Brain microvascular endothelial cell (primary cell): ENCODE results near the gene AFG1L.

Source experiments
- DNase-seq: peaks from one replicate; pipeline ENCODE4 v3.0.0-alpha.2; 2020
- H3K27ac ChIP-seq: fragments of 250-450 bp; sonication (Bioruptor Pico); 2 replicates; pipeline ENCODE4 v1.5.1; 2020; ENCODE audit warnings: mild to moderate bottlenecking, moderate library complexity
- H3K27me3 ChIP-seq: fragments of 250-450 bp; sonication (Bioruptor Pico); replicated peaks from 2 replicates; pipeline ENCODE4 v1.5.1; 2020; ENCODE audit warnings: mild to moderate bottlenecking
- H3K36me3 ChIP-seq: fragments of 250-450 bp; sonication (Bioruptor Pico); replicated peaks from 2 replicates; pipeline ENCODE4 v1.5.1; 2020; ENCODE audit warnings: mild to moderate bottlenecking
- H3K4me3 ChIP-seq: 2 replicates; pipeline ENCODE4 v1.5.1; 2011; ENCODE audit warnings: low read depth, mild to moderate bottlenecking, control low read depth, low read length, moderate library complexity
- in situ Hi-C: cut with HindIII; loops from 2 replicates; pipeline ENCODE4 v1.10.0; 2017; ENCODE audit warnings: low sequenced_read_pairs, low pct_ligation_motif_present
- TF ChIP-seq, protein P1 (sequence below): IDR thresholded peaks from 2 replicates; pipeline ENCODE4 v1.5.1; 2011; ENCODE audit warnings: low read depth, mild to moderate bottlenecking, moderate library complexity, low read length, control low read depth, inconsistent platforms; ENCODE audit errors: missing control alignments

The AFG1L gene

GRCh38 chr6:108507316-108507715 lies 212.5 kb downstream of the AFG1L start:
- TF ChIP-seq, protein P1, sequence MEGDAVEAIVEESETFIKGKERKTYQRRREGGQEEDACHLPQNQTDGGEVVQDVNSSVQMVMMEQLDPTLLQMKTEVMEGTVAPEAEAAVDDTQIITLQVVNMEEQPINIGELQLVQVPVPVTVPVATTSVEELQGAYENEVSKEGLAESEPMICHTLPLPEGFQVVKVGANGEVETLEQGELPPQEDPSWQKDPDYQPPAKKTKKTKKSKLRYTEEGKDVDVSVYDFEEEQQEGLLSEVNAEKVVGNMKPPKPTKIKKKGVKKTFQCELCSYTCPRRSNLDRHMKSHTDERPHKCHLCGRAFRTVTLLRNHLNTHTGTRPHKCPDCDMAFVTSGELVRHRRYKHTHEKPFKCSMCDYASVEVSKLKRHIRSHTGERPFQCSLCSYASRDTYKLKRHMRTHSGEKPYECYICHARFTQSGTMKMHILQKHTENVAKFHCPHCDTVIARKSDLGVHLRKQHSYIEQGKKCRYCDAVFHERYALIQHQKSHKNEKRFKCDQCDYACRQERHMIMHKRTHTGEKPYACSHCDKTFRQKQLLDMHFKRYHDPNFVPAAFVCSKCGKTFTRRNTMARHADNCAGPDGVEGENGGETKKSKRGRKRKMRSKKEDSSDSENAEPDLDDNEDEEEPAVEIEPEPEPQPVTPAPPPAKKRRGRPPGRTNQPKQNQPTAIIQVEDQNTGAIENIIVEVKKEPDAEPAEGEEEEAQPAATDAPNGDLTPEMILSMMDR = no peak
- DNase-seq = no peak
- no peak overlapping the region for H3K27ac ChIP-seq
- H3K36me3 ChIP-seq = no peaks in the 10 kb centered on the region
- in situ Hi-C loops = no loop called here
- H3K27me3 ChIP-seq = no peaks in the 10 kb centered on the region
- H3K4me3 ChIP-seq = no peak overlapping the region

DNA sequence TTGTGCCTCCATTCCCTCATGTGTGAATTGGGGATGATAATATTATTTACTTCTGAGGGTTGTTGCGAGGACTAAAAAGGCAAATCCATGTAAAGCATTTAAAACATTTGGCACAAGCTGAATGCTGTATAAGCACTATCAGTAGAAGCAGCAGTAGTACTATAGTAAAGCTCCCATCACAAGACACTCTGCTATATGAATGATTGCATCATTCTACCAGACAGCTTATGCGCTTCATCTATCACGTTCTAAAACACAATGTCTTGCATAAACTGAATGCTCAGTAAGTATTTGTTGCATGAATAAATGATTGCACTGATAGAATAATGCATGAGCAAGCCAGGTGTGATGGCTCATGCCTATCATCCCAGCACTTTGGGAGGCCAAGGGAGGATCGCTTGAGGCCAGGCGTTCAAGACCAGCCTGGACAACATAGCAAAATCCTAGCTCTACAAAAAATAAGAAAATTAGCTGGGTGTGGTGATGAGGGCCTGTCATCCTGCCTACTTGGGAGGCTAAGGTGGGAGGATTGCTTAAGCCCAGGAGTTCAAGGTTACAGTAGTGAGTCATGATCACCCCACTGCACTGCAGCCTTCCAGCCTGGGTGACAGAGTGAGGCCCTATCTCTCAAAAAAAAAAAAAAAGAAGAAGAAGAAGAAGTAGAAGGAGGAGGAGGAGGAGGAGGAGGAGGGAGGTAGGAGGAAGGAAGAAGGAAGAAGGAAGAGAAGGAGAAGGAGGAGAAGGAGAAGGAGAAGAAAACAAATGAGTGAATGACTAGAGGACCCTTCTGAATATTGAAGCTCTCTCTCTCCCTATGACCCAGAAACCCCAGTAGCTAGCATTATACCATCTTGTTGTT lies 215.8 kb downstream of the AFG1L start:
- TF ChIP-seq, protein P1 = no peak
- H3K4me3 ChIP-seq = no peak overlapping the region
- H3K36me3 ChIP-seq = no peaks in the 10 kb centered on the region
- in situ Hi-C loops = no loop called here
- no peak for DNase-seq
- no peaks in the 10 kb centered on the region for H3K27me3 ChIP-seq
- H3K27ac ChIP-seq = no peak overlapping the region

- peak; percentile 35 for DNase-seq
- in situ Hi-C loops = no loop called here
These were observed 224.1 kb downstream of the AFG1L start for GRCh38 chr6:108518714-108519576.

GRCh38 chr6:108521616-108522107 lies 226.8 kb downstream of the AFG1L start:
- Histone ChIP-seq H3K27me3 (no peaks in the 10 kb centered on the region), H3K36me3 (no peaks in the 10 kb centered on the region), H3K4me3 (no peak overlapping the region), H3K27ac (no peak overlapping the region)
- in situ Hi-C loops = no loop called here
- TF ChIP-seq, protein P1 = no peak
- no peak for DNase-seq

More at GRCh38 chr6:108518714-108519576, 224.1 kb downstream of the AFG1L start:
- no peaks in the 10 kb centered on the region for H3K27me3 ChIP-seq
- H3K4me3 ChIP-seq = no peak overlapping the region
- H3K27ac ChIP-seq = no peak overlapping the region
- TF ChIP-seq, protein P1 = peak; percentile 77
- H3K36me3 ChIP-seq = no peaks in the 10 kb centered on the region

- in situ Hi-C loops = no loop called here
- H3K4me3 ChIP-seq = no peak overlapping the region
- H3K36me3 ChIP-seq = no peaks in the 10 kb centered on the region
- H3K27me3 ChIP-seq = no peaks in the 10 kb centered on the region
- no peak for DNase-seq
- H3K27ac ChIP-seq = no peak overlapping the region
- TF ChIP-seq, protein P1 = no peak
These were observed 228.8 kb downstream of the AFG1L start for GRCh38 chr6:108523697-108524096.
